A549 treated with AZD2906 at 1 μM for 4 hours (cell line): ENCODE data around the gene CYLC1. TPM values are rescaled to one million over a fixed set of nuclear protein-coding genes. Genes with fewer than 3 reads are reported as not detected.

Experiments
- total RNA-seq: library from RNA; stranded (reverse); fragments of 200-300 nt; extraction: Qiagen RNA extraction; gene quantifications from 5 replicates; pipeline ENCODE4 v1.2.3, GENCODE V29; 2022

CYLC1 gene
- total RNA-seq: not detected in 5 replicates

GRCh38 chrX:83860846-83861245 lies at the start of gene CYLC1:
Gene CYLC1, plus strand, starts transcription at chrX:83861146. Its CDS starts 37 bp downstream, at chrX:83861183.

